GM19238 (cell line): ENCODE measurements around the gene COMTD1.
A peak's percentile ranks its signal among the peaks of the same experiment; 100 is the strongest.
"Not testable (repeated sequence)": the region's sequence is repeated elsewhere in the genome, so short reads cannot be mapped to it uniquely, and the experiment has no call there.

Experiments used
- DNase-seq: peaks from one replicate; pipeline ENCODE4 v3.0.0; 2011; ENCODE audit warnings: low spot score; ENCODE audit not compliant: insufficient read length

Gene COMTD1

GRCh38 chr10:75223507-75223906, 12.2 kb downstream of the COMTD1 start:
- no peak for DNase-seq

GRCh38 chr10:75221492-75221891, 14.3 kb downstream of the COMTD1 start:
- DNase-seq = not testable (repeated sequence)

- no peak for DNase-seq
Observed at GRCh38 chr10:75220274-75220673, 15.5 kb downstream of the COMTD1 start.

- DNase-seq = no peak
Observed at GRCh38 chr10:75212343-75212742, 23.4 kb downstream of the COMTD1 start.

- DNase-seq = peak; percentile 21
Observed at GRCh38 chr10:75211007-75211691, 24.6 kb downstream of the COMTD1 start.

- DNase-seq = peak; percentile 88
Observed at GRCh38 chr10:75210282-75211006, 25.3 kb downstream of the COMTD1 start, which contains the start of gene VDAC2. VDAC2 (plus strand) TSS chr10:75210796; CDS start chr10:75211159, 363 bp downstream.

- DNase-seq = peak; percentile 56
Observed at GRCh38 chr10:75209921-75210281, 25.9 kb downstream of the COMTD1 start.

GRCh38 chr10:75209086-75209920, 26.5 kb downstream of the COMTD1 start:
- no peak for DNase-seq

- DNase-seq = no peak
Observed at GRCh38 chr10:75208181-75208580, 27.6 kb downstream of the COMTD1 start.

- no peak for DNase-seq
Observed at GRCh38 chr10:75207857-75208144, 28.0 kb downstream of the COMTD1 start.

- no peak for DNase-seq
Observed at GRCh38 chr10:75207079-75207856, 28.5 kb downstream of the COMTD1 start.

- DNase-seq = not testable (repeated sequence)
Observed at GRCh38 chr10:75206638-75207037, 29.1 kb downstream of the COMTD1 start.

GRCh38 chr10:75205908-75206307, 29.8 kb downstream of the COMTD1 start:
- no peak for DNase-seq

GRCh38 chr10:75203724-75204123, 32.0 kb downstream of the COMTD1 start:
- DNase-seq = no peak

GRCh38 chr10:75203046-75203620, 32.6 kb downstream of the COMTD1 start:
- not testable (repeated sequence) for DNase-seq

GRCh38 chr10:75202321-75203045, 33.3 kb downstream of the COMTD1 start:
- DNase-seq = no peak

- DNase-seq = no peak
Observed at GRCh38 chr10:75201793-75202307, 33.9 kb downstream of the COMTD1 start.

- not testable (repeated sequence) for DNase-seq
Observed at GRCh38 chr10:75199949-75200348, 35.8 kb downstream of the COMTD1 start.

- no peak for DNase-seq
Observed at GRCh38 chr10:75197906-75198305, 37.9 kb downstream of the COMTD1 start.

GRCh38 chr10:75197066-75197465, 38.7 kb downstream of the COMTD1 start:
- DNase-seq = no peak
